Activated CD4-positive, CD25-positive, alpha-beta regulatory T cell treated with anti-CD3 and anti-CD28 coated beads, Interleukin-2, amount 50 U/mL, for 72 hours (primary cell): ENCODE measurements around the gene PCCB.
"Not testable (repeated sequence)": the region's sequence is repeated elsewhere in the genome, so short reads cannot be mapped to it uniquely, and the experiment has no call there.

Experiments used
- DNase-seq: peaks from one replicate; pipeline ENCODE4 v3.0.0; 2021

Gene PCCB

GRCh38 chr3:136330900-136331299, 80.8 kb downstream of the PCCB start:
- DNase-seq, result no peak

DNA sequence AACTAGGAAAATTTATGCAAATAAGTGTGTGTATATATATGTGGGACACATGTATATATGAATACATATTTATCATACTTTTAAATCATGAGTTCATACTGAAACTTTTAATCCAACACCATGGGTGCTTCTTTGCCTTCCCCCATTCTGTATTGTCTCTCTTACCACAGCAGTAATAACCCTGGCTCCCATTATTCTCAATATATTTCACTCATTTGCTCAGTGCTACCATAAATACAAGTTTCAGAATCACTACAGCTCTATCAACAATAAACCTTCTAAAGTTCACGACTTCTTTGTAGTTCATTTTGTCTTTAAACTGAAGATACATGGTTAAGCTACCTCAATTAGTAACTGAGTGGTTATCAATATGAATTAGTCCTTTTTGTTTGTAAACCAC, 82.2 kb downstream of the PCCB start:
- no peak for DNase-seq

- no peak for DNase-seq
Measured at GRCh38 chr3:136332776-136333175, 82.6 kb downstream of the PCCB start.

DNA sequence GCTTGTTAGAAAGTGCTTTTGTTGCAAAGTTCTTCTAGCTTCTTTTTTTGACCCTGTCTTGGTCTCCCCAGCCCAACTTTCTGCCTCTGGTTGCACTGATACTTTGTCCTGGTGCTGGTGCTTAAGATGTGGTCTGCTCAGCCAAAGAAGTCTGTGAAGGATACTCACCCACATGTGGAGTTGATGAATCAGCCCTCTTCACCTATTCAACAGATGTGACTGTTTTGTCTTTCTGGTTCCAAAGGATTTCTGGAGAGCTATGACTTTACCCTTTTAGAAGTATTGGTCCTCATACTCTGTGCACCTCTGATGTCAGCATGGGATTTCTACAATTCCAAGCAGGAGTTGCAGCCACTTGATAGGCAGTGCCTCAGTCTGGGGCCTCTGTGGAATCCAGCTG, 84.1 kb downstream of the PCCB start:
- DNase-seq, result no peak

DNA sequence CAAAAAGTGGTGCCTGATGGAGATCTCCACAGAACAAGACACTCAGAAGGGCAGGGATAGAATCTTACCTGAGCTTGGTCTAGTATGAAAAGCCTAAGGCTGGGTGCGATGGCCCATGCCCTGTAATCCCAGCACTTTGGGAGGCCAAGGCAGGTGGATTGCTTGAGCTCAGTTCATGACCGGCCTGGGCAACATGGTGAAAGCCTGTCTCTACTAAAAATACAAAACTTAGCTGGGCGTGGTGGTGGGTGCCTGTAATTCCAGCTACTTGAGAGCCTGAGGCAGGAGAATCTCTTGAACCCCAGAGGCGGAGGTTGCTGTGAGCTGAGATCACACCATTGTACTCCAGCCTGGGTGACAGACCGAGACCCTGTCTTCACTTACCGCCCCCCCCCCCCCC, 84.6 kb downstream of the PCCB start:
- DNase-seq, result not testable (repeated sequence)

DNA sequence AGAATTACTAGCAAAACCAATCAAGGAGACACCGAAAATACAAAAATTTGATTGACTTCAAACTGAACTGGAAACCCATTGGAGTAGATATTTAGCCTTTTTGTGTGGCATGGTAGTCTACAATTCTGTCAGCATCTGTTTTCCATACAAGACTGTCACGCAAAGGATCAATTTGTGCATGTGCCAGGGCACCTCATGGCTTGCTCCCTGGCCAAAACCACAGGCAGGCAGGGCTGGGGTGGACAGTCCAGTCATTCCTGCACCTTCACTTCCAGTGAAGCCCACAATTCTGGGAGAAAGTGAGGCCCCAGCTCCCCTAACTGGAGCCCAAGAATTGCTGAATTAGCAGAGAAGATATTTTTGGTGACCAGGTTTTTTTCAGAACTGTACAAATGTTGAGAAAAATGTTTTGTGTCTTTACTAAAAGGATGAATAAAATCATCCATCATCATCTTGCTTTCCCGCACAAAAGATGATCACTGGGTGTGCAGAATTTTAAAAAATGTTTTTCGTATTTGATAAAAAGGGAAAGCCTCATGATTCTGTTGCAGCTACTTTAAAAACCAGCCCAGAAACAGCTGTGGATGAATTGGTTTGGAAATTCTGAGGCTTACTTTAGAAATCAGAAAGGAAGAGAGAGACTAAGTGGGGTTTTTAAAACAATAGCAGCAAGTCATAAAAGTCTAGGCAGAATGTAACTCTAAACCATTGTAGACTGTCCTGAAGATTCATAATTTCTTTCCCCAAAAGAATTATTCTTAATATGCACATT, 86.4 kb downstream of the PCCB start:
- no peak for DNase-seq

GRCh38 chr3:136343446-136343845, 93.3 kb downstream of the PCCB start:
- no peak for DNase-seq

DNA sequence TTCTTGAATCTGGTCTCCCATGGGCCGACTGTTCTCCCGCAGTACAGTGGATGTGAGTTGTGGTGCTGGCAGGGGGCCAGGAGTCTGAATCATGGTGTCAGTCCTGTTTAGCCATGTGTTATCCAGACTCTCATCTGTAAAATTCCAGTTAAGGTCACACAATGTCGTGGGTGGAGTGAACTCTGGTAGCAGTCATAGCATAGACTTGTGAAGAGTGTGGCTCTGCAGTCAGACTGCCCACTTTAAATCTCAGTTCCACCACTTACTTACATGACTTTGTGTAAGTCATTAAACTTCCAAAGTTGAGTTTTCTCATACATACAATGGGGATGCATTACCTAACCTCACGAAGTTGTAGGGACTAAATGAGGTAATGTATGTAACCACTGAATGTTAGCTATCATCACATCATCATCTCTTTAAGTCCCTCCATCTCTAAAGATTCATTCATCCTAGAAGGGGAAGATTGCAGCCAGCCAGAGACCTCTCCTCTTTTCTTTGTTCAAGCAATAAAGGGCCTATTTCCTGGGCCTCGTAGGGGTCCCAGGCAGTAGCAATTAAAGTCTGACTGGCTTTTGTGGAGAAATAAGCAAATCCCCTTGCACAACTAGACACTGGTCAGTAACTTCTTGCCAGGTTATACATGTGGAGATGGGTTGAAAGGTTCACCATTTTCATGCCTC, 93.9 kb downstream of the PCCB start:
- no peak for DNase-seq

DNA sequence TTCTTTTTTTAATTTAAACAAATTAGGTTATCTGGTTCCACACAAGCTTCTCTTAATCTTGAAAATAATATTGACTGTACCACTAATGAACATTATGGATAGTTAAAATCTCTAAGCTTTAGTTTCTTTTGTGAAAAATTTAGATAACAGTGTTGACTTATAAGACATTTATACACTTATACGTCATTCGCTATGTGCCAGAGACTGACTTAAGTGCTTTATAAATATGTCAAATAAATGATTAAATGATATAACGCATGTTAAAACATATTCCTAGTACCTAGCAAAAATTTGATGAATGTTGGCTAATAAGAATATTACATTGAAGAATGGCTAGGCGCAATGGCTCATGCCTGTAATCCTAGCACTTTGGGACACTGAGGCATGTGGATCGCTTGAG, 96.3 kb downstream of the PCCB start:
- DNase-seq, result no peak

- no peak for DNase-seq
Measured at GRCh38 chr3:136350132-136350531, 100.0 kb downstream of the PCCB start.

- DNase-seq, result no peak
Measured at GRCh38 chr3:136350557-136350956, 100.4 kb downstream of the PCCB start.

GRCh38 chr3:136351351-136351750, 101.2 kb downstream of the PCCB start:
- DNase-seq, result no peak

- DNase-seq, result no peak
Measured at GRCh38 chr3:136351905-136352304, 101.8 kb downstream of the PCCB start.

DNA sequence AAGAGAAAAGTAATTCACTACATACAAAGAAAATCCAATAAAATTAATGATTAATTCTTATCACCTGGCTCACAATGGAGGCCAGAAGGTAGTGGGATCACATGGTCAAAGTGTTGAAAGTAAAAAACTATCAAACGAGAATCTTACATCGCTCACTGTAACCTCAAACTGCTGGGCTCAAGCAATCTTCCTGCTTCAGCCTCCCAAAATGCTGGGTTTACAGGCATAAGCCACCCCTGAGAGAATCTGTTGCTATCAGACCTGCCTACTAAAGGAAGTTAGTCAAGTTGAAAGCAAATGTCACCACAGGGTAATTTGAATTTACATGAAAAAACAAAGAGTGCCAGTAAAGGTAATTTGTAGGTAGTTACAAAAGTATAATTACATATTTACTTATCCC, 103.3 kb downstream of the PCCB start:
- no peak for DNase-seq

DNA sequence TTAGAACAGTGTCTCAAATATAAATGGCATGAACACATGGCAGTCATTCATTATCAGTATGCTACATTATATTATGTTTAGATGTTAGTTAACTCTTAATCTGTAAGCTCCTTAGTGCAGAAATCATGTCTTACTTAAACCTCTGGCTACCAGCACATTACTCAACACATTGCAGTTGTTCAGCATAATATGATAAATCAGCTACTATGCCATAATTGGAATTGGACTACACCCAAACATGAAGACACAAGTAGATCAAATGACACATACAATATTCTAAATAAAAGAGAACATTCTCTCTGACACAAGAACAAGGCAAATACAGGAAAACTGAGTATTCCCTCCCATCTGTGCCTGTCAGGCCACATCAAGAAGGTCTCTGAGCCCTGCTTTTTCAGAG, 116.1 kb downstream of the PCCB start:
- no peak for DNase-seq

DNA sequence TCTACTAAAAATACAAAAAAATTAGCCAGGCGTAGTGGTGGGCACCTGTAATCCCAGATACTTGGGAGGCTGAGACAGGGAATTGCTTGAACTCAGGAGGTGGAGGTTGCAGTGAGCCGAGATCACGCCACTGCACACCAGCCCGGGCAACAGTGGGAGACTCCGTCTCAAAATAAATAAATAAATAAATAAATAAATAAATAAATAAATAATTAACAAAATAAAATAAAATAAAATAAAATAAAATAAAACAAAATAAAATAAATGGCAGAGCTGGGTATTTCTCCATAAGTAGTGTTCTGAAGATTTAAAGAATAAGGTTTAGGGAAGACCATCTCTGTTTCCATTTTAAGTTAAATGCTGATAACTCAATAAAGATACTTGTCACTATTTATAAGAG, 125.7 kb downstream of the PCCB start:
- not testable (repeated sequence) for DNase-seq

- DNase-seq, result no peak
Measured at GRCh38 chr3:136377508-136377907, 127.4 kb downstream of the PCCB start.

GRCh38 chr3:136378011-136378410, 127.9 kb downstream of the PCCB start:
- DNase-seq, result no peak
